Right lobe of liver (tissue), 6 donors: ENCODE results near the gene SMU1. TPM values are rescaled to one million over a fixed set of nuclear protein-coding genes. Genes with fewer than 3 reads are reported as not detected.
A peak's percentile ranks its signal among the peaks of the same experiment; 100 is the strongest.

Source experiments
- ATAC-seq, 4 donors: fragments of 200-7000 bp; cut with Tn5 transposase; one replicate each; pipeline ENCODE4 v1.9.1; 2020; ENCODE audit warnings: mild to moderate bottlenecking in 4 of 4, moderate library complexity in 4 of 4
- DNase-seq, 3 donors: peaks; one replicate each; pipeline ENCODE4 v3.0.0-alpha.2; 2020
- H3K27ac ChIP-seq, 3 donors: fragments of 200-600 bp; one replicate each; pipeline ENCODE4 v1.8.0; 2022
- H3K27me3 ChIP-seq, 2 donors: fragments of 200-600 bp; one replicate each; pipeline ENCODE4 v1.8.0; 2022
- H3K36me3 ChIP-seq, 4 donors: fragments of 200-600 bp; sonication (generic) in 1 of 4; one replicate each; pipeline versions ENCODE4 v1.5.1 to v1.8.0; 2017 to 2022; ENCODE audit warnings: control low read depth in 1 of 4
- H3K4me1 ChIP-seq, 4 donors: fragments of 200-600 bp; sonication (generic) in 1 of 4; one replicate each; pipeline versions ENCODE4 v1.5.1 to v1.8.0; 2017 to 2022; ENCODE audit warnings: control low read depth in 1 of 4
- H3K4me3 ChIP-seq, 3 donors: fragments of 200-600 bp; one replicate each; pipeline ENCODE4 v1.8.0; 2022
- H3K9me3 ChIP-seq, 4 donors: fragments of 200-600 bp; sonication (generic) in 1 of 4; one replicate each; pipeline versions ENCODE4 v1.5.1 to v1.8.0; 2017 to 2022; ENCODE audit warnings: control low read depth in 1 of 4
- POLR2A ChIP-seq: fragments of 450-650 bp; IDR thresholded peaks from one replicate; pipeline ENCODE4 v1.6.1; 2017; ENCODE audit warnings: antibody characterized with exemption, mild to moderate bottlenecking
- WGBS: methylation state at CpG from one replicate; pipeline ENCODE4 v1.1.6; 2018; ENCODE audit warnings: low coverage, low lambda C conversion rate; ENCODE audit not compliant: insufficient coverage; ENCODE audit errors: missing lambda C conversion rate; 5-methylcytosine and 5-hydroxymethylcytosine counted together
- intact Hi-C, 2 donors: fragments of 100-400 bp; cut with DNase I; formaldehyde crosslinking; loops; one replicate each; pipeline versions ENCODE4 v1.11.2 to v1.14.1; 2022
- total RNA-seq, 6 experiments: library from RNA; depleted of rRNA in 2 of 6; stranded (reverse); fragments of >200 nt in 2 of 6; fragmentation: NEBNext Ultra II Directional in 3 of 6; extraction: Animal tissue kit (Norgen Biotek cat#: 25700) in 3 of 6; gene quantifications; one replicate each; pipeline versions ENCODE4 v1.1.0 to v1.2.4, GENCODE V29; 2016 to 2023
- TF ChIP-seq, protein P1 (sequence below), 4 donors: fragments of 200-600 bp in 3 of 4; fragments of 450-650 bp in 1 of 4; IDR thresholded peaks; one replicate each; pipeline versions ENCODE4 v1.5.1 to v1.8.0; 2016 to 2022; ENCODE audit warnings: antibody characterized with exemption in 4 of 4, mild to moderate bottlenecking in 2 of 4
- donor health status: DM: no; HTN: yes; CAD: no.
- donor health status: DM: no; HTN: no; CAD: no.
- donor health status: DM: no; HTN: no; CAD: no.
- donor health status: DM: no; HTN: yes; CAD: no.
- donor health status: DM: no; HTN: yes; CAD: no.

Gene SMU1
- total RNA-seq, 6 experiments from 2014 or later: 7.0 to 10.4 (median 8.5) TPM

DNA sequence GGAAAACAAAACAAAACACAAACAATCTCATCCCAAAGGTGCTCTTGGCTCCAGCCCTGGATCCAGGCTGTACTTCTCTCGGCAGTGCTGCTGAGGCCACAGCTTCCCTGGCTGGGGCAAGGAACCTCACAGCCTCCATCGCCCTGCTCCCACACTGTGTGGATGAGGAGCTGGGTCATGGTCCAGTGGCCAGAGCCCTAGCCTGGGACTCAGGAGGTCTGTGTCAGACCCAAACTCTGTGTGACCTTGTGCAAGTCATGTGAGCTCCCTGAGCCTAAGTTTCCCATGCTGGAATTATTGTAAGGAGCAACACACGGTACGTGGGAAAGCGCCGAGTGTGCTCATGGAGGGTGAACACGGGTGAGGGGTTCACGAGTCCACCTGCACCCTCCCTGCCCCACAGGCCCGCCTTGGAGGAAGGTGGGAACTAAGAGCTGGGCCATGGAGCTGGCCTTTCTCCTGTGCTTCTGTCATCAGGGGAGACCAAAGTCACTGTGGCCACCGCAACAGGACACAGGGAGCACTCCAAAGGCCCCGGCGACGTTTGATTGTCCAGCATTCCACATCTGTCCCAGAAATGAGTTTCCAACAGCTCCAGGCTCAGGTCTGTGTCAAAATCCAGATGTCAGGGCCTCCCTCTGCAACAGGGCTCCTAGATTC, 26.2 kb upstream of the SMU1 start:
- ATAC-seq (no peak), DNase-seq (no peak)
- 94% methylated on average over 12 of the region's 13 CpGs for WGBS
- Histone ChIP-seq H3K4me3 (no peak overlapping the region), H3K36me3 (no peaks in the 10 kb centered on the region), H3K4me1 (peaks cover 0 to 18% (median 5%) of the 10 kb centered on the region in 4 donors), H3K27ac (no peak overlapping the region), H3K9me3 (no peaks in the 10 kb centered on the region), H3K27me3 (no peaks in the 10 kb centered on the region)
- intact Hi-C loops: no loop called here
- TF ChIP-seq POLR2A: no peak
- TF ChIP-seq, protein P1, sequence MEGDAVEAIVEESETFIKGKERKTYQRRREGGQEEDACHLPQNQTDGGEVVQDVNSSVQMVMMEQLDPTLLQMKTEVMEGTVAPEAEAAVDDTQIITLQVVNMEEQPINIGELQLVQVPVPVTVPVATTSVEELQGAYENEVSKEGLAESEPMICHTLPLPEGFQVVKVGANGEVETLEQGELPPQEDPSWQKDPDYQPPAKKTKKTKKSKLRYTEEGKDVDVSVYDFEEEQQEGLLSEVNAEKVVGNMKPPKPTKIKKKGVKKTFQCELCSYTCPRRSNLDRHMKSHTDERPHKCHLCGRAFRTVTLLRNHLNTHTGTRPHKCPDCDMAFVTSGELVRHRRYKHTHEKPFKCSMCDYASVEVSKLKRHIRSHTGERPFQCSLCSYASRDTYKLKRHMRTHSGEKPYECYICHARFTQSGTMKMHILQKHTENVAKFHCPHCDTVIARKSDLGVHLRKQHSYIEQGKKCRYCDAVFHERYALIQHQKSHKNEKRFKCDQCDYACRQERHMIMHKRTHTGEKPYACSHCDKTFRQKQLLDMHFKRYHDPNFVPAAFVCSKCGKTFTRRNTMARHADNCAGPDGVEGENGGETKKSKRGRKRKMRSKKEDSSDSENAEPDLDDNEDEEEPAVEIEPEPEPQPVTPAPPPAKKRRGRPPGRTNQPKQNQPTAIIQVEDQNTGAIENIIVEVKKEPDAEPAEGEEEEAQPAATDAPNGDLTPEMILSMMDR (IDR thresholded peaks at IDR 0.05): no peak

DNA sequence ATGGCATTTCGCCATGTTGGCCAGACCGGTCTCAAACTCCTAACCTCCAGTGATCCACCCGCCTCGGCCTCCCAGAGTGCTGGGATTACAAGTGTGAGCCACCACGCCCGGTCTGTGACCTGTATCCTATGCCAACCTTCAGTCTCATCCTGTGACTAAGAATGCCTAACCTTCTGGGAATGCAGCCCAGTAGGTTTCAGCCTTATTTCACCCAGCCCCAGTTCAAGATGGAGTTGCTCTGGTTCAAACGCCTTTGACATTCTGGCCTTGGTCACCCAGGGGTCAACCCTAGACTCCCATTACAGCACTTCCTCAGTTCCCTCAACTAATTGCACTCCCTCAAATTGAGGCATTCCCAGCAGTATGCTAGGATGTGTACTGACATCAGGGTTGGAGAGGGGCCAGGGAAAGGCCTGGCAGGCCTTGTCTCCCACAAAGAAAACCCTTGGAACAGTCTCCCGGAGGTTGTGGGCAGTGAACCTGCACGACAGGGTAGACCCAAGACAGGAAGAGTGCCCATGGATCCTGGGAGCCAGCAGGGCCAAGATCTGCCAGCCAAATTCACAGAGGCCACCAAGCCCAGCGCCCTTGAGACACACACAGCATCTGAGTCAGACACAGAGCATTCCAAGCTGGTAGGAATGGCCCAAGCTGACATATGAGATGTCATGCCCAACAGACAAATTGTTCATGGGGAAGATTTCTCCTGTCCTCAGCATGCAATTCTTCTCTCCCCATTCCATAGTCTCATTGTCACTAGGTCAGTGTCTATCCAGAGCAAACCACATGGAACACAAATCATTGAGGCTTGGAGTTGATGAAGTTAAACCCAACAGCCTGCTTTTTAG, 24.9 kb upstream of the SMU1 start:
- ATAC-seq: peak in 3 of 4 donors; percentile 29 to 46 (median 35)
- 83% methylated on average over 3 of the region's 10 CpGs for WGBS

DNA sequence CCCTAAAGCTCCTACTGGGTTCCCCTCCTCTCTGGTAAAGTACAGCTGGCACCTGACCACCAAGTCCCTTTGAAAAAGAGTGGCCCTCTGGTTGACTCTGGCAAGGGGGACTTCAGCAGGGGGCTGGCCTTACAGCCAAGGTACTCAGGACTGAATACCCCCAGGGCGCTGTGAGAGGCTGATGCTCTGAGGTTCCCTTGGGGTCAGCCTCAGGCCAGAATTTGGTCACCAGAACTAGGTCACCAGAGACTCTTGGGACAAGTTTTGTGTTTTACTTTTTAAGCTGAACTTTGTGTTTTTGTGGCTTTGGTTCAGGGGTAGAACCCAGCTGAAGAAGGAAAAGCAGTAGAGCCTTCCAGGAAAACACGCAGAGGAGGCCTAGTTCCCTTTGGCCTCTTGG, 23.3 kb upstream of the SMU1 start:
- Histone ChIP-seq H3K4me1 (no peaks in the 10 kb centered on the region), H3K9me3 (no peaks in the 10 kb centered on the region), H3K27me3 (no peaks in the 10 kb centered on the region), H3K36me3 (no peaks in the 10 kb centered on the region), H3K27ac (no peak overlapping the region), H3K4me3 (no peak overlapping the region)
- ATAC-seq: no peak
- no peak for DNase-seq
- intact Hi-C loops: no loop called here
- TF ChIP-seq, protein P1 (IDR thresholded peaks at IDR 0.05): no peak
- no peak for TF ChIP-seq POLR2A
- WGBS: no CpG with 5 or more reads among the region's 2 CpGs

More for the DNA sequence above, 24.9 kb upstream of the SMU1 start:
- Histone ChIP-seq H3K27ac (no peak overlapping the region), H3K9me3 (no peaks in the 10 kb centered on the region), H3K27me3 (no peaks in the 10 kb centered on the region), H3K4me1 (peaks cover 0 to 5% (median 0%) of the 10 kb centered on the region in 4 donors), H3K36me3 (no peaks in the 10 kb centered on the region), H3K4me3 (no peak overlapping the region)
- intact Hi-C loops: no loop called here
- no peak for DNase-seq
- no peak for TF ChIP-seq POLR2A
- TF ChIP-seq, protein P1 (IDR thresholded peaks at IDR 0.05): no peak

- intact Hi-C loops: no loop called here
- no peak overlapping the region for H3K27ac ChIP-seq
- WGBS: 96% methylated on average over 3 of the region's 3 CpGs
- DNase-seq (no peak), ATAC-seq (no peak)
- no peak overlapping the region for H3K4me3 ChIP-seq
- H3K9me3 ChIP-seq: no peaks in the 10 kb centered on the region
- H3K27me3 ChIP-seq: no peaks in the 10 kb centered on the region
- TF ChIP-seq, protein P1 (IDR thresholded peaks at IDR 0.05): no peak
- no peak for TF ChIP-seq POLR2A
- H3K36me3 ChIP-seq: no peaks in the 10 kb centered on the region
- no peaks in the 10 kb centered on the region for H3K4me1 ChIP-seq
Observed at GRCh38 chr9:33097192-33097591, 20.7 kb upstream of the SMU1 start.
